ENCODE data around the gene SUMO3.

DNA sequence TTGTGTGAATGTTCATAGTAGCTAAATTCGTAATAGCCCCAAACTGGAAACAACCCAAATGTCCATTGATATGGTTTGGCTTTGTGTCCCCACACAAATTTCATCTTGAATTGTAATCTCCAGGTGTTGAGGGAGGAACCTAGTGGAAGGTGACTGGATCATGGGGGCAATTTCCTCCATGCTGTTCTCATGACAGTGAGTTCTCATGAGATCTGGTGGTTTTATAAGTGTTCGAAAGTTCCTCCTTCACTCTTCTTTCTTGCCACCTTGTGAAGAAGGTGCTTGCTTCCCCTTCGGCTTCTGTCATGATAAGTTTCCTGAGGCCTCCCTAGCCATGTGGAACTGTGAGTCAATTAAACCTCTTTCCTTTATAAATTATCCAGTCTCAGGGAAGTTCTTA, 27.5 kb downstream of the SUMO3 start:
- TF ChIP-seq, protein P1, sequence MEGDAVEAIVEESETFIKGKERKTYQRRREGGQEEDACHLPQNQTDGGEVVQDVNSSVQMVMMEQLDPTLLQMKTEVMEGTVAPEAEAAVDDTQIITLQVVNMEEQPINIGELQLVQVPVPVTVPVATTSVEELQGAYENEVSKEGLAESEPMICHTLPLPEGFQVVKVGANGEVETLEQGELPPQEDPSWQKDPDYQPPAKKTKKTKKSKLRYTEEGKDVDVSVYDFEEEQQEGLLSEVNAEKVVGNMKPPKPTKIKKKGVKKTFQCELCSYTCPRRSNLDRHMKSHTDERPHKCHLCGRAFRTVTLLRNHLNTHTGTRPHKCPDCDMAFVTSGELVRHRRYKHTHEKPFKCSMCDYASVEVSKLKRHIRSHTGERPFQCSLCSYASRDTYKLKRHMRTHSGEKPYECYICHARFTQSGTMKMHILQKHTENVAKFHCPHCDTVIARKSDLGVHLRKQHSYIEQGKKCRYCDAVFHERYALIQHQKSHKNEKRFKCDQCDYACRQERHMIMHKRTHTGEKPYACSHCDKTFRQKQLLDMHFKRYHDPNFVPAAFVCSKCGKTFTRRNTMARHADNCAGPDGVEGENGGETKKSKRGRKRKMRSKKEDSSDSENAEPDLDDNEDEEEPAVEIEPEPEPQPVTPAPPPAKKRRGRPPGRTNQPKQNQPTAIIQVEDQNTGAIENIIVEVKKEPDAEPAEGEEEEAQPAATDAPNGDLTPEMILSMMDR (IDR thresholded peaks at IDR 0.05) = no peak
- no peak for TF ChIP-seq POLR2A (IDR thresholded peaks at IDR 0.05)
